NCI-H2196 treated with DMSO at 0.1 percent for 48 hours (cell line): ENCODE results near the gene CSGALNACT2.
"Not testable (repeated sequence)": the region's sequence is repeated elsewhere in the genome, so short reads cannot be mapped to it uniquely, and the experiment has no call there.

Experiments used
- DNase-seq: peaks from one replicate; lab custom pipeline; 2025; ENCODE audit not compliant: unreplicated experiment; lab: John Stamatoyannopoulos, UW

Gene CSGALNACT2

GRCh38 chr10:43214956-43215561 is 76.8 kb downstream of the CSGALNACT2 start:
- no peak for DNase-seq

- no peak for DNase-seq
Measured at GRCh38 chr10:43215758-43216455, 77.7 kb downstream of the CSGALNACT2 start.

GRCh38 chr10:43216931-43217562 is 78.8 kb downstream of the CSGALNACT2 start:
- no peak for DNase-seq

- no peak for DNase-seq
Measured at GRCh38 chr10:43217563-43218205, 79.4 kb downstream of the CSGALNACT2 start.

- no peak for DNase-seq
Measured at GRCh38 chr10:43218206-43218950, 80.1 kb downstream of the CSGALNACT2 start.

GRCh38 chr10:43218951-43219837 is 80.9 kb downstream of the CSGALNACT2 start:
- DNase-seq: no peak

GRCh38 chr10:43219848-43220247 is 81.6 kb downstream of the CSGALNACT2 start:
- DNase-seq: no peak

- DNase-seq: not testable (repeated sequence)
Measured at GRCh38 chr10:43220251-43220650, 82.0 kb downstream of the CSGALNACT2 start.

- no peak for DNase-seq
Measured at GRCh38 chr10:43220657-43221418, 82.6 kb downstream of the CSGALNACT2 start.

GRCh38 chr10:43221419-43222209 is 83.4 kb downstream of the CSGALNACT2 start:
- DNase-seq: no peak

GRCh38 chr10:43222210-43222720 is 84.0 kb downstream of the CSGALNACT2 start:
- no peak for DNase-seq

GRCh38 chr10:43223056-43223455 is 84.8 kb downstream of the CSGALNACT2 start:
- no peak for DNase-seq

- DNase-seq: no peak
Measured at GRCh38 chr10:43224321-43224720, 86.1 kb downstream of the CSGALNACT2 start.

GRCh38 chr10:43225004-43225786 is 87.0 kb downstream of the CSGALNACT2 start:
- no peak for DNase-seq

GRCh38 chr10:43225787-43226153 is 87.5 kb downstream of the CSGALNACT2 start:
- no peak for DNase-seq

GRCh38 chr10:43226441-43226840 is 88.2 kb downstream of the CSGALNACT2 start:
- DNase-seq: no peak
